ENCODE measurements around the gene CPNE6. TPM values are rescaled to one million over a fixed set of nuclear protein-coding genes. Genes with fewer than 3 reads are reported as not detected.

Gene CPNE6
- total RNA-seq, 4 donors from 2014 or later = 0.29 TPM; not detected in 3

DNA sequence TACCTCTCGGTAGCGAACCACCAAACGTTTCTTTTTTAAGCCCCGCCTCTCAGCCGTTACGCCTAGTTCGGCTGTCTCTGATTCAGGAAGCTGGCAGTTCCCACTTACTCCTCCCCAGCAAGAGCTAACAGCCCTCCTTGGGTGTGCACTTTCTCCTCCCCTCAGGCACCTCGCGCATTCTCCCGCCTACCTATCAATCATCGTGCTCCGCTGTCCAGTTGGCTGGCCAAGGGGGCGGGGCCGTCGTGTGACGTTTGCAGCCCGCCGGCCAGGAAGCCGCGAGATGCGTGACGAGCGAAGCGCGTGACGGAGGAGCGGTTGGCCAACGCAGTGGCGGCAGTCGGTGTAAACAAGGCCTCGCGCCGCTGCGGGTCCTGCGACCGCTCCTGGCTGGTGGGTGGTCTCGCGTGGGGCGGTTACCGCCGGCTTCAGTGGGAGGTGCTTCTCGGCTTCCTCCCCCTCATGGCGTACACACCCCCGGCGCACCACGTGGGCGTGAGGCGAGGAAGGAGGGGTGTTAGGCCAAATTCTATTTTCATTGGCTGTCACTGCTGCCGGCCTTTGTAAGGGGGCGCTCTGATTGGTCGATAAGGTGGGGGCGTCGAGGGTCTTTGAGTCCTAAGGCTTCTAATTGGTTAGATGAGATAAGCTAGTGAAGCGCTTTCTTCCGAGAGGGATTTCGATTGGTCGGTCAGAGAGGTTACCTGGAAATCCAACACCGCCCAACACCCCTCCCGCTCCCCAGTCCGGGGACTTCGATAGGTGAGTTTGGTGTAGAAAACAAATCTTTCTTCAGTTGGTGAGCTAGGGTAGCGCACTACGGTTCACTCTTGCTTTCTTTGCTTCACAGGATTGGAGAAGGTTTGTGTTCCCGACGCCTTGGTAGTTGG lies 43.4 kb downstream of the CPNE6 start, which contains the start of the genes DCAF11 and NRL:
Gene DCAF11 (plus strand): TSS at position 246 of the 890 bp plus-strand sequence. CDS start 818 bp downstream, outside the sequence.
Gene NRL (minus strand): TSS at position 418 of the 890 bp plus-strand sequence. CDS start 32,101 bp downstream, outside the sequence.
- Histone ChIP-seq H3K9me3 (no peaks in the 10 kb centered on the region), H3K36me3 (peaks cover 16 to 25% of the 10 kb centered on the region in 2 donors), H3K4me1 (peaks cover 13 to 14% of the 10 kb centered on the region in 2 donors), H3K27ac (peak within 1 kb of the TSS; percentile 98 to 100 (median 99)), H3K27me3 (no peaks in the 10 kb centered on the region), H3K4me3 (replicated peaks in 1 of 3) (peak within 1 kb of the TSS; percentile 63 to 97 (median 90))
- intact Hi-C loops (cut with DNase I) = no loop called here
- TF ChIP-seq, protein P1, sequence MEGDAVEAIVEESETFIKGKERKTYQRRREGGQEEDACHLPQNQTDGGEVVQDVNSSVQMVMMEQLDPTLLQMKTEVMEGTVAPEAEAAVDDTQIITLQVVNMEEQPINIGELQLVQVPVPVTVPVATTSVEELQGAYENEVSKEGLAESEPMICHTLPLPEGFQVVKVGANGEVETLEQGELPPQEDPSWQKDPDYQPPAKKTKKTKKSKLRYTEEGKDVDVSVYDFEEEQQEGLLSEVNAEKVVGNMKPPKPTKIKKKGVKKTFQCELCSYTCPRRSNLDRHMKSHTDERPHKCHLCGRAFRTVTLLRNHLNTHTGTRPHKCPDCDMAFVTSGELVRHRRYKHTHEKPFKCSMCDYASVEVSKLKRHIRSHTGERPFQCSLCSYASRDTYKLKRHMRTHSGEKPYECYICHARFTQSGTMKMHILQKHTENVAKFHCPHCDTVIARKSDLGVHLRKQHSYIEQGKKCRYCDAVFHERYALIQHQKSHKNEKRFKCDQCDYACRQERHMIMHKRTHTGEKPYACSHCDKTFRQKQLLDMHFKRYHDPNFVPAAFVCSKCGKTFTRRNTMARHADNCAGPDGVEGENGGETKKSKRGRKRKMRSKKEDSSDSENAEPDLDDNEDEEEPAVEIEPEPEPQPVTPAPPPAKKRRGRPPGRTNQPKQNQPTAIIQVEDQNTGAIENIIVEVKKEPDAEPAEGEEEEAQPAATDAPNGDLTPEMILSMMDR (IDR thresholded peaks at IDR 0.05) = no peak
- TF ChIP-seq POLR2A (IDR thresholded peaks at IDR 0.05) = peak; percentile 41 to 66
- 0% methylated on average over 32 to 45 of the region's 65 CpGs for WGBS, 2 donors
- peak; percentile 99 for DNase-seq

DNA sequence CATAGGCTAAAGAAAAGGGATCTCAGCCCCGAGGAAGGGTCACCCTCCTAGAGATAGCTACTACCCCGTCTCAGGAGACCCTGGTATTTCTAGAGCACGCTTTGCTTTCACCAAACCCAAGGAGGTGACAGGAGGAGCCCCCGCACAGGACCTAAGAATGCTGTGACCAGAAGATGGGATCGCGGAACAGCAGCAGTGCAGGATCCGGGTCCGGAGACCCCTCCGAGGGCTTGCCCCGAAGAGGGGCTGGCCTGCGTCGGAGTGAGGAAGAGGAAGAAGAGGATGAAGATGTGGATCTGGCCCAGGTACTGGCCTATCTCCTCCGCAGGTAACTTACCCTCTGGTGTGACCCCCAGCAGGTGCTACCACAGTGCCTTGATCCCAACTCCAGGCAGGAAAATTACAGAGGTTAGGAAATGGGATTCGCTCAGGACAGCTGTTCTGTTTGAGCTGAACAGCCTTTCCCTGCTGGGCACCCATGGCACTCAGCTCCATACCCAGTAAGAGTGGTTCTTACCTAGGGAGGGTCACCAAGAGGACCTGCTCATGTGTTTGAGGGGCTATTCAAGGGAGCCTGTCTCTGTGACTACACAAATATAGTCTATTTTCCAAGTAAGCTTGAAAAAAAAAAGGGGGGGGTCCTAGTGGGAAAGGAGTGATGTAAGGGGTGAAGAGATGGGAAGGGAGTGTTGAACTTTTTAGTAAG lies 44.2 kb downstream of the CPNE6 start:
- Histone ChIP-seq H3K9me3 (no peaks in the 10 kb centered on the region), H3K27ac (peak overlapping the region; percentile 11 to 100 (median 98)), H3K36me3 (peaks cover 24 to 31% of the 10 kb centered on the region in 2 donors), H3K4me1 (peaks cover 13 to 14% of the 10 kb centered on the region in 2 donors), H3K27me3 (no peaks in the 10 kb centered on the region), H3K4me3 (replicated peaks in 1 of 3) (peak overlapping the region; percentile 60 to 82 (median 63))
- no peak for TF ChIP-seq POLR2A (IDR thresholded peaks at IDR 0.05)
- DNase-seq = no peak
- 3% methylated on average over 10 to 14 of the region's 14 CpGs for WGBS, 2 donors
- intact Hi-C loops (cut with DNase I) = no loop called here

DNA sequence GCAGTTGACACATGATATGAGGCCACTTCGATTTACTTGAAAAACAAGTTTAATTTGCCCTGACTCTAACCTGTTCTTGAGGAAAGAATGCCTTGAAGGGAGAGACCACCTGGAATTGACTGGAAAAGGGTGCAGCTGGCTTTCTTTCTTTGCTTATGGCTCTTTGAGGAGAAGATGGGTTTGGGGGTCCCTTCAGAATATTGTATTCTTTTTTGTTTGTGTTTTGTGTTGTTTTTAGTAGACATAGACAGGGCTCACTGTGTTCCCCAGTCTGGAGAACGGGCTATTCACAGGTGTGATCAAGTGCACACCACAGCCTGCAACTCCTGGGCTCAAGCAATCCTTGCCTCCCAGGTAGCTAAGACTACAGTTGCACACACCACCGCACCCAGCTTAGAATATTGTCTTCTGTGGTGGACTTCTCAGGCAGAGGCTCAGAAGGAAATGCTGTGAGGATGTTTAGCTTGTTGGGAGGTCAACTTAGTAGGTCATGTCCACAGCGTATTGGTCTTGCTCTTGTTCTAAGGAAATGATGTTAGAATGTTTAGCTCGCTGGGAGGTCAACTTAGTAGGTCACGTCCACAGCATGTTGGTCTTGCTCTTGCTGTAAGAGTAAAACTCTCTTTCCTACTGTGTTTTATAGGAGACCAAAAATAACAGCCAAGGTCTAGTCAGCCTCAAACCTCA lies 44.9 kb downstream of the CPNE6 start:
- Histone ChIP-seq H3K4me3 (replicated peaks in 1 of 3) (peak overlapping the region in 2 of 3 donors; percentile 60 to 63), H3K4me1 (peaks cover 13 to 14% of the 10 kb centered on the region in 2 donors), H3K9me3 (no peaks in the 10 kb centered on the region), H3K27me3 (no peaks in the 10 kb centered on the region), H3K36me3 (peaks cover 31 to 38% of the 10 kb centered on the region in 2 donors), H3K27ac (no peak overlapping the region)
- TF ChIP-seq POLR2A (IDR thresholded peaks at IDR 0.05) = no peak
- TF ChIP-seq, protein P1 (IDR thresholded peaks at IDR 0.05) = no peak
- 58 to 76% methylated on average over 6 of the region's 6 CpGs for WGBS, 2 donors
- intact Hi-C loops (cut with DNase I) = no loop called here
- no peak for DNase-seq

DNA sequence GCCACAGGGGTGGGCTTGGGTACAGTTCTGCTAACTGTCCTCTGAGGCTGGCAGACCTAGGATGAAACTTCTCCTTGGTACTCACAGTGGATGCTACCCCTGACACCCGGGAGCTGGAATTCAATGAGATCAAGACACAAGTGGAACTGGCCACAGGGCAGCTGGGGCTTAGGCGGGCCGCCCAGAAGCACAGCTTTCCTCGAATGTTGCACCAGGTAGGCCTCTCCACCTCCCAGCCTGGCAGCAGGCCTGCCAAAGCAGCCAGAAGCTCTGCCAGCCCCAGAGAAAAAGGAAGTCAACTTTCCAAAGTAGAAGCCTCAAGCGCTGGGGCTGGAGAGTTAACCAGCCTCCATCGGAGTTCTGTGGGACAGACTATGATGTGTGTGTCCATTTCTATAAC lies 45.8 kb downstream of the CPNE6 start:
- DNase-seq = no peak
- Histone ChIP-seq H3K4me3 (replicated peaks in 1 of 3) (no peak overlapping the region), H3K9me3 (no peaks in the 10 kb centered on the region), H3K4me1 (peaks cover 13 to 14% of the 10 kb centered on the region in 2 donors), H3K27me3 (no peaks in the 10 kb centered on the region), H3K36me3 (peaks cover 40 to 47% of the 10 kb centered on the region in 2 donors), H3K27ac (no peak overlapping the region)
- no peak for TF ChIP-seq POLR2A (IDR thresholded peaks at IDR 0.05)
- TF ChIP-seq, protein P1 (IDR thresholded peaks at IDR 0.05) = no peak
- intact Hi-C loops (cut with DNase I) = no loop called here
- 90% methylated on average over 6 of the region's 6 CpGs for WGBS, 2 donors

DNA sequence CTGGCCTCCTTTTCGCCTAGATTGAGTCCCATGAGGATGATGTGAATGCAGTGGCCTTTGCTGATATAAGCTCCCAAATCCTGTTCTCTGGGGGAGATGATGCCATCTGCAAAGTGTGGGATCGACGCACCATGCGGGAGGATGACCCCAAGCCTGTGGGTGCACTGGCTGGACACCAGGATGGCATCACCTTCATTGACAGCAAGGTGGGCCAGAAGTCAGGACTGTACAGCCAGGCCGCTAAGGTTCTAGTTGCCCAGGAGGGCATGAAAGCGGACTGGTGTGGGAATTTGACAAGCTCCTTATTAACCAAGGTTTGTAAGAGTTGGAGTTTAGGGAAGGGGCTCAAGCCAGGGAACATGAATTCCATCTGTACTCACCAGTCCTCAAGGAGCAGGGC lies 48.3 kb downstream of the CPNE6 start:
- H3K4me3 ChIP-seq (replicated peaks in 1 of 3) = no peak overlapping the region
- peaks cover 55 to 69% of the 10 kb centered on the region in 2 donors for H3K36me3 ChIP-seq
- intact Hi-C loops (cut with DNase I) = no loop called here
- H3K9me3 ChIP-seq = no peaks in the 10 kb centered on the region
- no peaks in the 10 kb centered on the region for H3K27me3 ChIP-seq
- no peak for DNase-seq
- TF ChIP-seq, protein P1 (IDR thresholded peaks at IDR 0.05) = no peak
- no peak overlapping the region for H3K27ac ChIP-seq
- H3K4me1 ChIP-seq = peaks cover 13 to 14% of the 10 kb centered on the region in 2 donors
- 98 to 99% methylated on average over 6 of the region's 6 CpGs for WGBS, 2 donors
